GM06990 (cell line): ENCODE data around the gene HUS1.

Experiments used
- DNase-seq: peaks from one replicate; pipeline ENCODE4 v3.0.0-alpha.2; 2011; ENCODE audit not compliant: insufficient read length; ENCODE audit errors: extremely low read depth
- H3K27me3 ChIP-seq: replicated peaks from 2 replicates; pipeline ENCODE4 v1.6.0; 2011; ENCODE audit warnings: low read length; ENCODE audit not compliant: control insufficient read depth, insufficient read depth
- H3K36me3 ChIP-seq: 2 replicates; pipeline ENCODE4 v1.5.1; 2011; ENCODE audit warnings: low read length; ENCODE audit not compliant: control insufficient read depth, insufficient read depth
- H3K4me3 ChIP-seq: replicated peaks from 2 replicates; pipeline ENCODE4 v1.5.1; 2011; ENCODE audit warnings: low read depth, mild to moderate bottlenecking, control low read depth, low read length
- TF ChIP-seq, protein P1 (sequence below): IDR thresholded peaks from 2 replicates; pipeline ENCODE4 v1.5.1; 2011; ENCODE audit warnings: low read length, control low read depth, mild to moderate bottlenecking, inconsistent platforms; ENCODE audit not compliant: insufficient read depth, poor library complexity, severe bottlenecking

Gene HUS1

DNA sequence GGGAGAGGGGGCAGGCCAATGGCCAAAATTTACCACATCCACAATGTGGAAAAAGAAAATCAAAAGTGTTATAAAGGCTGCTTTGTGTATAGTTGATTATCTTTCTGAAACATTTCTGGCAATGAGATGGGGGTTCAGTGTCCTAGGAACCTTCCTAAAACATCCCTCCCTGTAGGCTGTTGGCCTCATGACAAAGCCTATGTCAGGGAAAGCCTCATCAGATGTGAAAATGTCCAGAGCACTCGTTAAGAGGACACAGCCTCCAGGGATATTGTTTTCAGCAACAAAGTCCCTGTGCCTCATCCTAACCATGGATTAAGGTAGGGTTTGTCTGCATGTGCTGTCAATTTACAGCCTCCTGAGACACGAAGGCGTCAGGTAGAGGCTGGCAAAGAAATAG lies 32.5 kb upstream of the HUS1 start:
- TF ChIP-seq, protein P1, sequence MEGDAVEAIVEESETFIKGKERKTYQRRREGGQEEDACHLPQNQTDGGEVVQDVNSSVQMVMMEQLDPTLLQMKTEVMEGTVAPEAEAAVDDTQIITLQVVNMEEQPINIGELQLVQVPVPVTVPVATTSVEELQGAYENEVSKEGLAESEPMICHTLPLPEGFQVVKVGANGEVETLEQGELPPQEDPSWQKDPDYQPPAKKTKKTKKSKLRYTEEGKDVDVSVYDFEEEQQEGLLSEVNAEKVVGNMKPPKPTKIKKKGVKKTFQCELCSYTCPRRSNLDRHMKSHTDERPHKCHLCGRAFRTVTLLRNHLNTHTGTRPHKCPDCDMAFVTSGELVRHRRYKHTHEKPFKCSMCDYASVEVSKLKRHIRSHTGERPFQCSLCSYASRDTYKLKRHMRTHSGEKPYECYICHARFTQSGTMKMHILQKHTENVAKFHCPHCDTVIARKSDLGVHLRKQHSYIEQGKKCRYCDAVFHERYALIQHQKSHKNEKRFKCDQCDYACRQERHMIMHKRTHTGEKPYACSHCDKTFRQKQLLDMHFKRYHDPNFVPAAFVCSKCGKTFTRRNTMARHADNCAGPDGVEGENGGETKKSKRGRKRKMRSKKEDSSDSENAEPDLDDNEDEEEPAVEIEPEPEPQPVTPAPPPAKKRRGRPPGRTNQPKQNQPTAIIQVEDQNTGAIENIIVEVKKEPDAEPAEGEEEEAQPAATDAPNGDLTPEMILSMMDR: no peak

DNA sequence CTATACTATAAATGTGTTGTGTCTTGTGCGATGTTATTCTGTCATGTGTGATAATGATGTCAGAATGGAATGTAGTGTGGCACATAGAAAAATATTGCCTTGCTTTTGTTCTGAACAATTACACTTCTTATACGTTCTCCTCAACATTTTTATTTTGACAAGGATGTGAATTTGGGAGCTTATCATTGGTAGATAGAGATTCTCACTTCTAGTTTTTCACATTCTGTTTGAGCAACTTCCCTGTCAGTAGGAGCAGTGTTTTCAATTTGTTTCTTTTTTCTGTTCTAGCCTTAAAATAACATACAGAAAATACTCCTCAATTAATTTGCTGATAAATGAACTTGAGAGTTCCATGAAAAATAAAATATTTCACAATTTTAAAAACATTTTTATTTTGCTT lies 31.9 kb upstream of the HUS1 start:
- DNase-seq: no peak
- Histone ChIP-seq H3K36me3 (no peaks in the 10 kb centered on the region), H3K4me3 (no peak overlapping the region), H3K27me3 (no peaks in the 10 kb centered on the region)
- TF ChIP-seq, protein P1: no peak

More for the DNA sequence above, 32.5 kb upstream of the HUS1 start:
- Histone ChIP-seq H3K27me3 (no peaks in the 10 kb centered on the region), H3K4me3 (no peak overlapping the region), H3K36me3 (no peaks in the 10 kb centered on the region)
- DNase-seq: no peak

DNA sequence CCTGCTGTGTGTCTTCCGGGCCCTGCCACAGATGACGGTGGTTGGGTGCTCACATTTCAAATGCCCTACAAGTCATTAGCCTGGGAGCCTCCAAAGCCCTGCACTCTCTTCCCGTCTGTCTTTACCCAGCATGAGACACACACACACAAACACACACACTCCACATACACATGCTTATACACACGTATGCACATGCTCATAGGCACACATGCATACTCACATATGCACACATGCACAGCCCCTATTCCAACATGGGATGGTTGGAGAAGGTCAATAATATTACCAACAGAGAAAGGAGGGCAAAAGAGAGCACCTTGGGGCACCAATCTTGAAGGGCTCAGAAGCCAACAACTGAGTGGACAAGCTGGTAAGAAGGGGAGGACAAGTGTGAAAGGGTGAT lies 30.5 kb upstream of the HUS1 start:
- no peaks in the 10 kb centered on the region for H3K27me3 ChIP-seq
- TF ChIP-seq, protein P1: no peak
- DNase-seq: no peak
- H3K36me3 ChIP-seq: no peaks in the 10 kb centered on the region
- no peak overlapping the region for H3K4me3 ChIP-seq

DNA sequence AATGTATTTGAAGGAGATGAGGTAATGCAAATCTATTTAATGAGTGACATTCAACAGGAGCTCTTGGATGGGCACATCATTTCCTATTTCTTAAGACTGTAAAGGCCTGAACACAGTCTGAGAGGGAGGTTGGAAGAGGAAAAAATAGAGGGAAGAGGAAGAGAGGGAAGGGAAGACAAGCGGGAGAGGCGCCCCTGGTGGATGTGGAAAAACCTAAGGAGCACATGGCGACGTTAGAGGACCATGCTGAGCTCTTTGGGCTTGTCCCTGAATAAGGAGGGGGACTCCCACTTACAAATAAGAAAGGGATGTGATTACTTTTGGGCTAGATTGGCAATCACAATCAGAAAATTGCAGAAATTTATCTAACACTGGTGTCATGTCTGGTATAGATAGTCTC lies 29.8 kb upstream of the HUS1 start:
- TF ChIP-seq, protein P1: no peak

DNA sequence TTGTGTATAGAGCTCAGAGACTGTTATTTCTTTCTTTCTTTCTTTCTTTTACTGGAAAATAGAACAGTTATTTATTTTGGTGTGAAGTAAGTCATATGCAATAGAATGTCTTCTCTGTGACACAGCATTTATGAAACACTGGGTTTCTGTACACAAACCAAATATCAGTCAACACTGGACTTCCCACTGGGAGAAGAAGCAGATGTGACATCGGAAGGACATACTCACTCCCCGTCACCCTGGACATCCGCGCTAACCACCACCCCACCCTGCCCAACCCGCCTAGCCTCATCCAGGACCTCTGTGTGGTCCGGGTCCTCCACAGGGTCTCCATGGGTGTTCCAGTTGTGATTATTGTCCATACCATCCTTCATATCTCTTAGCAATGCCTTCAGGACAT lies 27.5 kb upstream of the HUS1 start:
- H3K27me3 ChIP-seq: no peaks in the 10 kb centered on the region
- no peaks in the 10 kb centered on the region for H3K36me3 ChIP-seq
- no peak overlapping the region for H3K4me3 ChIP-seq
- TF ChIP-seq, protein P1: no peak
- DNase-seq: no peak

More for the DNA sequence above, 29.8 kb upstream of the HUS1 start:
- no peaks in the 10 kb centered on the region for H3K36me3 ChIP-seq
- no peaks in the 10 kb centered on the region for H3K27me3 ChIP-seq
- H3K4me3 ChIP-seq: no peak overlapping the region
- no peak for DNase-seq

DNA sequence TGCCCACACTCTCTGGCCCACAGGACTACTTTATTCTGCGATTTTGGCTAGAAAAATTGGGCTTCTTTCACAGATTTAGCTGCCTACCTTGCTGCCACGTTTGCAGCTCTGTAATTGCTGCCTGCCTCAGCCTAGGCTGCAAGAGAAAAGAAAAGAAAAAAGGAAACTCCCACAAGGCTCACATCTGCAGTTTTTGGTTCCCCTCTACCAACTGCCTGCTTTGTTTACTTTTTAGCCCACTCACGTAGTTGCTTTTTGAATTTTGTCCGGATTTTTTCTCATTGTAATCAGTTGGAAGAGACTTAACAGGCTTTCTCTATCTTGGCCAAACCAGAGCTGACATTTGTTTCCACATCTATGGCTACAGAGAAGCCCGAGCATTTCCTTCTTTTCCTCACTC lies 25.2 kb upstream of the HUS1 start:
- H3K27me3 ChIP-seq: no peaks in the 10 kb centered on the region
- TF ChIP-seq, protein P1: no peak
- H3K36me3 ChIP-seq: no peaks in the 10 kb centered on the region
- DNase-seq: no peak
- H3K4me3 ChIP-seq: no peak overlapping the region
